ENCODE results near the gene CDKAL1.
"Not testable (repeated sequence)": the region's sequence is repeated elsewhere in the genome, so short reads cannot be mapped to it uniquely, and the experiment has no call there.

Gene CDKAL1

DNA sequence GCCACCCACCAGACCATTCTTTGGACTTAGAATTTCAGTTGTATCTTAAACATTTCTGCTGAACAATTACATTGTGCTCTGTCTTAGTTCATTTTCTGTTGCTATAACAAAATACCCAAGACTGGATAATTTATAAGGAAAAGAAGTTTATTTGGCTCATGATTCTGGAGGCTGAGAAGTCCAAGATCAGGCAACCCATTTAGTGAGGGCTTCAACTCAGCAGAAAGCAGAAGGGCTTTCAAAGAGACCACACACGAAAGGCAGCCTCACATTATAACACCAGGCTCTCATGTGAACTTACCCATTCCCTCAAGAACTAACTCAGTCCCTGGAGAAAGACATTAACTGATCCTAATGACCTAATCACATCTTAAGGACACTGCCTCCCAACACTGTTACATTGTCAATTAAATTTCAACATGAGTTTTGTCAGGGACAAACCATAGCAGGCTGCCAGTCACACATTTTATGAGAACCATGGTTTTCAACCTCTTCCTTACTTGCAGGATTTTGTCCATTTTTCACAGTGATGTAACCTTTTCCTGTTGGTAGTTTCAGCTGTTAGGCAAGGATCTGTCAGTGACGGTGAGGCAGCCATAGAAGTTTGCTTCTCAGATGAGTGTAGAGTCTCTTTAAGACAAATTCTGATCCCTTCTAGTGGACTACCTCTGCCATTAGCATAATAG, 659.7 kb downstream of the CDKAL1 start:
- no peak for DNase-seq

DNA sequence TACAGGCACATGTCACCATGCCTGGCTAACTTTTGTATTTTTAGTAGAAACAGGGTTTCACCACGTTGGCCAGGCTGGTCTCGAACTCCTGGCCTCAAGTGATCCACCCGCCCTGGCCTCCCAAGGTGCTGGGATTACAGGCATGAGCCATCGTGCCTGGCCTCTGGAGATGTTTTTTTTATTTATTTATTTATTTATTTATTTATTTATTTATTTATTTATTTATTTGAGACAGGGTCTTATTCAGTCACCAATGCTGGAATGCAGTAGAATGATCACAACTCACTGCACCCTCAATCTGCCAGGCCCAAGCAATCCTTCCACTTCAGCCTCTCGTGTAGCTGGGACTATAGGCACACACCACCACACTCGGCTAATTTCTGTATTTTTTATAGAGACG, 661.0 kb downstream of the CDKAL1 start:
- DNase-seq, result not testable (repeated sequence)

- no peak for DNase-seq
Observed at GRCh38 chr6:21198032-21198640, 663.9 kb downstream of the CDKAL1 start.

- DNase-seq, result no peak
Observed at GRCh38 chr6:21199262-21199661, 665.0 kb downstream of the CDKAL1 start.

DNA sequence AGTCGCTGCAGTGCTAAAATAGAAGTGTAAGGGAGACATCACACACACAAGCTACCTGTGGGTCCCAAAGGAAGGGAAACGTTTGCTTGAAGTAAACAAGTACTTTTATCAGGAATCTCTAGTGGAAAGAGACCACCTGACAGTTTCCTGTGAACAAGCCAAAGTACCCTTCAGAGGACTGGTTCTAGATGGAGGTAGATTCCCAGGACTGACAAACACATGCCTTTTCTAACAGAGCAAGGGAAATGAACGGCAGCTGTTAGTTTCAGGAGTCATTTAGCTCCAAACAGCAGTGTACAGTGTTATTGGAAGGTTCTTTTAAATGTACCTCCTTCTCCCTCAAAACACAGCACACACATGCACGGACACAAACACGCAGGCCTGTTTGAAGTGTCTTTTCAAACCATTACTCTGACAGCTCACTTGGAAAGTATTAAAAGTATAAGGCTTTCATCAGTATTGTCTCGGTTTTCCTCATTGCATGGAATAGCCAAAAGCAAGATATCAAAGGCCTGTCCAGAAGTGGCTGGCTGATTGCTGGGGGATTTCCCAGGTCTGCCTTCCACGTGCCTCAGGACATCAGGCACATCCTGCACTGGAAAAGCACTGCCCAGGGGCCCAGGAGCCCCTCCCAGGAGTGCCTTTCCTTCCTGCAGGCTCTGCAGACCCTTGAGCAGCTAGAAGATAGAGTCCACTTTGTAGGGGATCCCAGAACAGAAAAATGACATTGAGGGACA, 666.0 kb downstream of the CDKAL1 start:
- no peak for DNase-seq

GRCh38 chr6:21201187-21201586, 666.9 kb downstream of the CDKAL1 start:
- DNase-seq, result no peak

DNA sequence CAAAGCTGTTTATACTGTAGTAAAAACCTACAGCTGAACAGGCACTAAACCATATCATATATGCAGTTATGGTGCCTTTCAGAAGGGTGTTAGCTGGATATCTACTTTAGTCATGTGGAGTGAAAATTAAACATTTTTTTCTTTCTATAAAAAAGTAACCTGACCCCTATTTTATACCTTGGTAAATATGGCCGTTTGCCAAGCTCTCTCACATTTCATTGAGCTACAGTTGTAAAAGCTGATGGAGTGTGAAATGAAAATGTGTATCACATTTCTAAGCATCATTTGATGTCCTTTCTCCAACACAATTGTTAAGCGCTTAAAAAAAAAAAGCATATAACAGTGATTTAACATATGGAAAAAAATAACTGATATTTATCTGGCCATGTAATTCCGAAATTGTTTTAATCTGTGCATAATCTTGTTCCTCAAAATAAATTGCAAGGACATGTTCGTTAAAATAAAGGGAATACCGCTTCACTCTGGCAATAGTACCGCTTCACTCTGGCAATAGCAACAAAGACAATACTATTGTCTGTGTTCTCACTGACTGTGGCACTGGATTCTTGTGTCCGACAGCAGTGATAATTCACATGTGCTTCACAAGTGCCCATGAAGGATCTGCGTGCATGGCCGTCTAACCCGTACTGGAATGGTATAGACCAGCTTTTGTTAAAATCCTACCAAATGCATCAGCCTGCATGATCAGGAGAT, 667.5 kb downstream of the CDKAL1 start:
- DNase-seq, result no peak

- no peak for DNase-seq
Observed at GRCh38 chr6:21202521-21202920, 668.3 kb downstream of the CDKAL1 start.

DNA sequence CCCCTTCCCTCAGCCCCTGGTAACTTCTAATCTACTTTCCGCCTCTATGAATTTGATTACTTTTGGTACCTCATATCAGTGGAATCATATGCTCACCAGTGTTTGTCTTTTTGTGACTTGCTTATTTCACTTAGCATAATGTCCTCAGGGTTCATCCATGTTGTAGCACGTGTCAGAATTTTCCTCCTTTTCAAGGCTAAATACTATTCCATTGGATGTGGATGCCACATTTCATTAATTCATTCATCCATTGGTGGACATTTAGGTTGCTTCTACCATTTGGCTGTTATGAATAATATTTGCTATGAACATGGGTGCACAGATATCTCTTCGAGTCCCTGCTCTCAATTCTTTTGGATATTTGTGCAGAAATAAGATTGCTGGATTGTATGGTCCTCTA, 670.7 kb downstream of the CDKAL1 start:
- no peak for DNase-seq

DNA sequence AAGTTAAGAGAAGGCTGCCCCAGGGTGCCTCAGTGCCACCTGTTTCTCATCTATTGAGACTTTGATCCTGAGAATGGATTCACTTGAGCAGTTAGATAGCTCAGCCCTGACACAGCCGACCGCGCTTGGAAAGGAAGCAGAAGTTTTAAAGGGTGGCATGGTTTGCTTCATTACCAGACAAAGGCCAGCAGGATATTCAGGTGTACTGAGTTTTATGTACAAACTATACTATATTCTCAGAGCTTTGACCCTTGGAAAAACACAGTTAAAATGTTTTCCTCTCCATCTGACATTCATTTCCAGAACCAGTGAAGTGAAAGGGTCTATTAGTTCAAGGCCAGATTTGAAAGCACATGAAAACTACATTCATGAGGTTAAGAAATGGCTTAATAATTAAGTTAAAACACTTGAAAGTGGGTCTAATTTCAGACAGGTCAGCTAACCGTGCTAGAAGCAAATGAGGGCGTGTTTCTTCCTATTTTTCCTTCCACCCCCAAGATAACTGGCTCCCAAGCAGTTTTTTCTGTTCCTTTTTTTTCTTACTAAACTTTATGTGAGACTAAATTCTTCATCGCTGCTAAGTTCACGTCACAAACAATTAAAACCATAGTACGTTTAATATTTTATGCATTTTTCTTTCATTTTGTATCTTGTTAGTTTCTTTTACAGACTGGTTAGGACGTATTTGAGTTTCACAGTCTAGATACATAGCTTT, 674.0 kb downstream of the CDKAL1 start:
- DNase-seq, result no peak

- DNase-seq, result no peak
Observed at GRCh38 chr6:21208796-21209186, 674.5 kb downstream of the CDKAL1 start.

GRCh38 chr6:21213492-21213891, 679.2 kb downstream of the CDKAL1 start:
- no peak for DNase-seq

DNA sequence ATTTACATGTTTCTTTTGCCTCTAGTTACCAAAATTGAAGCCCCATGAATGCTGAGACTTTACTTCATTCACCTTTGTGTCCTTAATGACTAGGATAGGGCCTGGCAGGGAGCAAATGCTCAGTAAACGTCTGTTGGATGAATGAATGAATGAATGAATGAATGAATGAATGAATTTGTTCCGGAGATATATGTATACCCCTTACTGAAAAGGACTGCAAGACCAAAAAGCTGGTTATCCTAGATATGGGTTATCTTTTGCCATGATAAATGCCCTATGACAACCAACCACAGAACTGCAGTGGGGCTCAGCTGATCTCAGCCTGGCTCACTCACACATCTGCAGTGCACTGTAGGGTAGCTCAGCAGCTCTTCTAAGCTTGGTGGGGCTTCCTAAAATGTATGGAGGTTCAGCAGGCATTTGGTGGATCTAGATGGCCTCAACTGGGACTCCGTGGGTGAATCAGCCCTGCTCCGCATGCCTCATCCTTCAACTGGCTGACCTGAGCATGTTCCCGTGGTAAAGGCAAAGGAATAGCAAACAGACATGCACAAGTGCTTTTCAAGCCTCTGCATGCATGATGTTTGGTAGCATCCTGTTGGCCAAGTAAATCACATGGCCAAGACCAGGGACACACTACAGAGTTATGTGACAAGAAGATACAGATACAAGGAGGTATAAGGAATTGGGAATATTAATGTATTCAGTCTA, 680.6 kb downstream of the CDKAL1 start:
- DNase-seq, result no peak

DNA sequence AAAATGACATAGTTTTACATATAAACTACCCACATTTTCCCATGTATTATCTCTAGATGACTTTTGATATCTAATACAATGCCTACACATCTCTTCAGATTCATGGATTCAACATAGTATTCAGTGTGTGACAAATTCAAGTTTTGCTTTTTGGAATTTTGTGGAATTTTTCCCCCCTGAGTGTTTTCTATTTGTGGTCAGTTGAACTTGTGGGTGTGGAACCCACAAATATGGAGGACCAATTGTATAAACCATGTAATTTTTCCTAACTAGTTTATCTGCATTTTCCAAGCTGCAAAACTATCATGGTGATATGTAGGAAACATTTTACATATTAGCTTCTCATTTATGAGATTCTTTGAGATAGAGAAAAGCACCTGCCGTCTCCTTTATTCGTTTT, 685.0 kb downstream of the CDKAL1 start:
- DNase-seq, result no peak

DNA sequence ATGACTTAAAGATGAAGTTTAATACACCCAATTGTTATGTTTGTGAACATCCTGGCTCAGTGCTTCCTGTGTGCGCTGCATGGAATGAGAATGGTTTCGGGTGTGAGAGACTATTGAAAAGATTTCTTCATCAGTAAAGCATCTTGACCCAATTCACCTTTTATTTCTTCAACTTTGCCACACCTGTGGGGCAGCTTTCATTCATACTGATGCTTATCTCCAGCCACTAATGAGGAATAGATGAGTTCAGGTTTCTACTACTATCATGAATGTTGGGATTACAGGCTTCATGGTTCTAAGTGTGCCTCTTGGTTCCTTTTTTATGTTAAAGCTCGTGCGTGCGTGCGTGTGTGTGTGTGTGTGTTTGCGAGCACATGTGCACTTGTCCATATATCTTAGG, 685.6 kb downstream of the CDKAL1 start:
- no peak for DNase-seq

DNA sequence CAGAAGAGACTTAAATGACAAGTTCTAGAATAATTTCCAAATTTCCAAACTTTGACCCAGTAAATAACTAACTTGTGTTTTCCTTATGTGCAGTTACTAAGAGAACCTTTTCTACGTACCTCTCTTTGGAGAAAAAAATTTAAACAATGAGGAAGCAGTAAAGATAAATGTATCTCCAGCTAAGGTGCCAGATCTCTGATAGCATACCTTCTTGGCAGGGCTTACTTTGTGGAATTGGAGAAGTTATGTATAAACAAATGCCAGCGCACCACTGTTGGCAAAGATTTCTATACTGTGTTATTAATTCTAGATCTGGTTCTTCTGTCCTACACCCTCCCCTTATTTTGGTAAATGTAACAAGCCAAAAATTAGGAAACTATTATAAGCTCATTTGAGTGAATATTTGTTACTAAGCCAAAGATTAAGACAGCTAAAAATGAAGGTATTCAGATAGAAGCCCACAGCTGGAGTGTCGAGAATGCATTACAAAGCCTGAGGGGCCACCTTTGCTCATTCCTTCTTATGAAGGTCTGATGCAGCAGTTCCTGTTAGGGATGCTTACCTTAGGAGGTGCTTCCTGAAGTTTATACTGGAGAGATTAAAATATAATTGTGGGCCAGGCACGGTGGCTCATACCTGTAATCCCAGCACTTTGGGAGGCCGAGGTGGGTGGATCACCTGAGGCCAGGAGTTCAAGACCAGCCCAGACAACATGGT, 686.2 kb downstream of the CDKAL1 start:
- DNase-seq, result no peak

DNA sequence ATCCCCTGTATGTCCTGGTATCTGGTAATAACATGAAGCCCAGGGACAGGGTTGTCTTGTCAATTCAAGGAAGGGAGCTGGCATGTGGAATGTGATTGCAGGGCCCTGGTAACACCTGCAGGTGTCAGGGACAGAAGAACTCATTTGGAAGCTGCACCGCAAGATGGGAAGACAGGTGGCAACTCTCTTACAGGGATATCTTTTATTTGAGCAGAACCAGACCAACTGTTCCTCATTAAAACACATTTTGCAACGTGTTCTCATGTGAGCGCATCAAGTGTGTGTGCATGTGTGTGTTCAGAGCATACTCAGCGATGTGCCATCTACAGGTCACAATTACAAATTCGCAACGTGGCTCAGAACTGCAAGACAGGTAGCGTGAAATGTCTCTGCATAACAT, 688.4 kb downstream of the CDKAL1 start:
- DNase-seq, result no peak

GRCh38 chr6:21225912-21226311, 691.7 kb downstream of the CDKAL1 start:
- DNase-seq, result no peak

GRCh38 chr6:21227486-21227885, 693.2 kb downstream of the CDKAL1 start:
- DNase-seq, result no peak

DNA sequence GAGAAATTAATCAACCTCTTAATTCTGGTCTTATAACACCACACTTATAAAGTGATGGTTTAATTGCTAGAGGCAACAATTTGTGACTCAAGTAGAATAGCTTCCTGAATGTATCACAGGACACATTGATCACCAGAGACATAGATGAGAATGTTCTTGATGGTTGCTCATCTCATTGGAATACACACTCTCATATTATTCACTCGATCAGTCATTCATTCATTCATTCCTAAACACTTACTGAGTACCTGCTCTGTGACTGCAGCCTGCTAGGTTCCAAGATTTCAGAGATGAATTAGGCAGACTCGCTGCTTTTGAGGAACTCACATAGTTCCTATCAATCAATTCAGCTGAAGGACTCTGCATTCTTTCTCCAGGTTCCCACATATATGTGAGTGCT, 694.2 kb downstream of the CDKAL1 start:
- no peak for DNase-seq

- no peak for DNase-seq
Observed at GRCh38 chr6:21228876-21229460, 694.7 kb downstream of the CDKAL1 start.
